Measurements from ENCODE around the gene CNTF. TPM values are rescaled to one million over a fixed set of nuclear protein-coding genes. Genes with fewer than 3 reads are reported as not detected.

CNTF gene
- total RNA-seq, 1 experiment from 2014 or later: 4.1 TPM

- H3K9me3 ChIP-seq (ENCODE audit: low read length): no peaks in the 10 kb centered on the region
- no peaks in the 10 kb centered on the region for H3K9me2 ChIP-seq (replicated peaks; ENCODE audit: insufficient read depth, low read length)
- H2AFZ ChIP-seq (ENCODE audit: low read length): no peak overlapping the region
- no peak overlapping the region for H3K27ac ChIP-seq (ENCODE audit: low read length)
- H3K4me3 ChIP-seq (ENCODE audit: low read length): no peak overlapping the region
- DNase-seq: no peak
- no peak overlapping the region for H3K4me2 ChIP-seq (ENCODE audit: low read depth, low read length, poor library complexity, severe bottlenecking)
- H3K79me2 ChIP-seq (ENCODE audit: low read length): no peaks in the 10 kb centered on the region
- no peaks in the 10 kb centered on the region for H3K4me1 ChIP-seq (ENCODE audit: low read length)
- no peaks in the 10 kb centered on the region for H3K27me3 ChIP-seq (ENCODE audit: low read length)
- no peak overlapping the region for H3K9ac ChIP-seq (ENCODE audit: low read length)
- H4K20me1 ChIP-seq (ENCODE audit: insufficient read depth, low read depth, low read length): no peaks in the 10 kb centered on the region
- peaks cover 33% of the 10 kb centered on the region; the same call in 1 of the 2 replicates for H3K36me3 ChIP-seq (ENCODE audit: insufficient read depth, low read length)
Measured at GRCh38 chr11:58628446-58628845, 6.0 kb downstream of the CNTF start.

GRCh38 chr11:58629857-58630256 lies 7.4 kb downstream of the CNTF start:
- Histone ChIP-seq H3K27me3 (ENCODE audit: low read length) (no peaks in the 10 kb centered on the region), H3K4me3 (ENCODE audit: low read length) (no peak overlapping the region), H3K36me3 (ENCODE audit: insufficient read depth, low read length) (peaks cover 19% of the 10 kb centered on the region; the same call in 1 of the 2 replicates), H2AFZ (ENCODE audit: low read length) (no peak overlapping the region), H3K4me2 (ENCODE audit: low read depth, low read length, poor library complexity, severe bottlenecking) (no peak overlapping the region), H3K79me2 (ENCODE audit: low read length) (no peaks in the 10 kb centered on the region), H3K4me1 (ENCODE audit: low read length) (no peaks in the 10 kb centered on the region), H4K20me1 (ENCODE audit: insufficient read depth, low read depth, low read length) (no peaks in the 10 kb centered on the region), H3K9ac (ENCODE audit: low read length) (no peak overlapping the region), H3K27ac (ENCODE audit: low read length) (no peak overlapping the region), H3K9me3 (ENCODE audit: low read length) (no peaks in the 10 kb centered on the region), H3K9me2 (replicated peaks; ENCODE audit: insufficient read depth, low read length) (no peaks in the 10 kb centered on the region)
- DNase-seq: peak; percentile 75

GRCh38 chr11:58631378-58631777 lies 8.9 kb downstream of the CNTF start:
- Histone ChIP-seq H2AFZ (ENCODE audit: low read length) (no peak overlapping the region), H3K9me2 (replicated peaks; ENCODE audit: insufficient read depth, low read length) (no peaks in the 10 kb centered on the region), H3K4me3 (ENCODE audit: low read length) (no peak overlapping the region), H3K9ac (ENCODE audit: low read length) (no peak overlapping the region), H3K27me3 (ENCODE audit: low read length) (no peaks in the 10 kb centered on the region), H3K4me1 (ENCODE audit: low read length) (no peaks in the 10 kb centered on the region), H3K79me2 (ENCODE audit: low read length) (no peaks in the 10 kb centered on the region), H3K9me3 (ENCODE audit: low read length) (no peaks in the 10 kb centered on the region), H3K36me3 (ENCODE audit: insufficient read depth, low read length) (peaks cover 7% of the 10 kb centered on the region; the same call in 1 of the 2 replicates), H3K27ac (ENCODE audit: low read length) (no peak overlapping the region), H4K20me1 (ENCODE audit: insufficient read depth, low read depth, low read length) (no peaks in the 10 kb centered on the region), H3K4me2 (ENCODE audit: low read depth, low read length, poor library complexity, severe bottlenecking) (no peak overlapping the region)
- DNase-seq: no peak

- Histone ChIP-seq H3K27me3 (ENCODE audit: low read length) (no peaks in the 10 kb centered on the region), H3K4me1 (ENCODE audit: low read length) (no peaks in the 10 kb centered on the region), H3K9me2 (replicated peaks; ENCODE audit: insufficient read depth, low read length) (no peaks in the 10 kb centered on the region), H3K9ac (ENCODE audit: low read length) (no peak overlapping the region), H3K36me3 (ENCODE audit: insufficient read depth, low read length) (peaks cover 2% of the 10 kb centered on the region; the same call in 1 of the 2 replicates), H4K20me1 (ENCODE audit: insufficient read depth, low read depth, low read length) (no peaks in the 10 kb centered on the region), H2AFZ (ENCODE audit: low read length) (no peak overlapping the region), H3K27ac (ENCODE audit: low read length) (no peak overlapping the region), H3K9me3 (ENCODE audit: low read length) (no peaks in the 10 kb centered on the region), H3K4me3 (ENCODE audit: low read length) (no peak overlapping the region), H3K79me2 (ENCODE audit: low read length) (no peaks in the 10 kb centered on the region), H3K4me2 (ENCODE audit: low read depth, low read length, poor library complexity, severe bottlenecking) (no peak overlapping the region)
- DNase-seq: no peak
Measured at GRCh38 chr11:58632510-58632909, 10.0 kb downstream of the CNTF start.

GRCh38 chr11:58636587-58636986 lies 14.1 kb downstream of the CNTF start:
- Histone ChIP-seq H3K9me2 (replicated peaks; ENCODE audit: insufficient read depth, low read length) (no peaks in the 10 kb centered on the region), H4K20me1 (ENCODE audit: insufficient read depth, low read depth, low read length) (no peaks in the 10 kb centered on the region), H3K9ac (ENCODE audit: low read length) (no peak overlapping the region), H3K4me3 (ENCODE audit: low read length) (no peak overlapping the region), H3K9me3 (ENCODE audit: low read length) (no peaks in the 10 kb centered on the region), H2AFZ (ENCODE audit: low read length) (no peak overlapping the region), H3K79me2 (ENCODE audit: low read length) (no peaks in the 10 kb centered on the region), H3K4me1 (ENCODE audit: low read length) (no peaks in the 10 kb centered on the region), H3K27me3 (ENCODE audit: low read length) (no peaks in the 10 kb centered on the region), H3K36me3 (ENCODE audit: insufficient read depth, low read length) (no peaks in the 10 kb centered on the region), H3K4me2 (ENCODE audit: low read depth, low read length, poor library complexity, severe bottlenecking) (no peak overlapping the region), H3K27ac (ENCODE audit: low read length) (no peak overlapping the region)
- DNase-seq: no peak

GRCh38 chr11:58637371-58637770 lies 14.9 kb downstream of the CNTF start:
- Histone ChIP-seq H4K20me1 (ENCODE audit: insufficient read depth, low read depth, low read length) (no peaks in the 10 kb centered on the region), H3K27ac (ENCODE audit: low read length) (no peak overlapping the region), H3K4me3 (ENCODE audit: low read length) (no peak overlapping the region), H3K9me3 (ENCODE audit: low read length) (no peaks in the 10 kb centered on the region), H2AFZ (ENCODE audit: low read length) (no peak overlapping the region), H3K4me2 (ENCODE audit: low read depth, low read length, poor library complexity, severe bottlenecking) (no peak overlapping the region), H3K4me1 (ENCODE audit: low read length) (no peaks in the 10 kb centered on the region), H3K79me2 (ENCODE audit: low read length) (no peaks in the 10 kb centered on the region), H3K36me3 (ENCODE audit: insufficient read depth, low read length) (no peaks in the 10 kb centered on the region), H3K9ac (ENCODE audit: low read length) (no peak overlapping the region), H3K9me2 (replicated peaks; ENCODE audit: insufficient read depth, low read length) (no peaks in the 10 kb centered on the region), H3K27me3 (ENCODE audit: low read length) (no peaks in the 10 kb centered on the region)
- DNase-seq: no peak

GRCh38 chr11:58639103-58639502 lies 16.6 kb downstream of the CNTF start:
- Histone ChIP-seq H3K27me3 (ENCODE audit: low read length) (no peaks in the 10 kb centered on the region), H4K20me1 (ENCODE audit: insufficient read depth, low read depth, low read length) (no peaks in the 10 kb centered on the region), H2AFZ (ENCODE audit: low read length) (no peak overlapping the region), H3K9me2 (replicated peaks; ENCODE audit: insufficient read depth, low read length) (no peaks in the 10 kb centered on the region), H3K4me3 (ENCODE audit: low read length) (no peak overlapping the region), H3K9me3 (ENCODE audit: low read length) (no peaks in the 10 kb centered on the region), H3K4me2 (ENCODE audit: low read depth, low read length, poor library complexity, severe bottlenecking) (no peak overlapping the region), H3K36me3 (ENCODE audit: insufficient read depth, low read length) (no peaks in the 10 kb centered on the region), H3K79me2 (ENCODE audit: low read length) (no peaks in the 10 kb centered on the region), H3K4me1 (ENCODE audit: low read length) (no peaks in the 10 kb centered on the region), H3K9ac (ENCODE audit: low read length) (no peak overlapping the region), H3K27ac (ENCODE audit: low read length) (no peak overlapping the region)
- DNase-seq: no peak

- Histone ChIP-seq H2AFZ (ENCODE audit: low read length) (no peak overlapping the region), H3K27ac (ENCODE audit: low read length) (no peak overlapping the region), H3K4me3 (ENCODE audit: low read length) (no peak overlapping the region), H3K9me2 (replicated peaks; ENCODE audit: insufficient read depth, low read length) (no peaks in the 10 kb centered on the region), H3K9ac (ENCODE audit: low read length) (no peak overlapping the region), H3K9me3 (ENCODE audit: low read length) (no peaks in the 10 kb centered on the region), H3K27me3 (ENCODE audit: low read length) (no peaks in the 10 kb centered on the region), H4K20me1 (ENCODE audit: insufficient read depth, low read depth, low read length) (no peaks in the 10 kb centered on the region), H3K4me2 (ENCODE audit: low read depth, low read length, poor library complexity, severe bottlenecking) (no peak overlapping the region), H3K79me2 (ENCODE audit: low read length) (no peaks in the 10 kb centered on the region), H3K4me1 (ENCODE audit: low read length) (no peaks in the 10 kb centered on the region), H3K36me3 (ENCODE audit: insufficient read depth, low read length) (no peaks in the 10 kb centered on the region)
- DNase-seq: no peak
Measured at GRCh38 chr11:58639669-58640068, 17.2 kb downstream of the CNTF start.
